NB4 (cell line): Measurements from ENCODE around the gene SLC48A1.

ENCODE experiments used
- DNase-seq: peaks from one replicate; pipeline ENCODE4 v3.0.0; 2010; ENCODE audit warnings: low read depth
- H3K4me3 ChIP-seq: one replicate; pipeline ENCODE4 v1.5.1; 2011; ENCODE audit warnings: mild to moderate bottlenecking, low read depth, low read length, moderate library complexity
- MAX ChIP-seq: IDR thresholded peaks from 2 replicates; pipeline ENCODE4 v1.6.1; 2011; ENCODE audit warnings: low read depth, low read length
- MYC ChIP-seq: IDR thresholded peaks from 2 replicates; pipeline ENCODE4 v1.6.1; 2011; ENCODE audit warnings: low read depth, low read length
- POLR2A ChIP-seq: IDR thresholded peaks from 2 replicates; pipeline ENCODE4 v1.6.1; 2011; ENCODE audit warnings: mild to moderate bottlenecking; ENCODE audit not compliant: insufficient read length; ENCODE audit errors: extremely low read depth
- TF ChIP-seq, protein P1 (sequence below): IDR thresholded peaks from one replicate; pipeline ENCODE4 v1.5.1; 2012; ENCODE audit warnings: low read depth, low read length

The SLC48A1 gene

DNA sequence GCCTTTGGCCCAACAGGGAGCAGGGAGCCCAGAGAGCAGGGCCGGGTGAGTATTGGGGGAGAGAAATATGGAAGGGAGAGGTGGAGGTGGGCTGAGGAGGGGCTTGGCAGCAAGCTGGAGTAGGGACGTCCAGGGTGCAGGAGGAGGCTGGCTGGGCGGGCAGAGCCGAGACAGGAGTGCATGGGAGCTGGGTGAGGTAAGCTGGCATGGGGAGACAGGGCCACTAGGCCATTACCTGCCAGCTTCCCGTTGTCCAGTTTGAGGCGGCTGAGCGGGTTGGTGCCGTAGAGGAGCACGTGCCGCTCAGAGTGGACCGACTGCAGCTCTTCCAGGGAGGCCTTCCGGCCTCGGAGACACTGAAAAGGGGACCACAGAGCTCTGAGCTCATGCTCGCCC, 18.3 kb downstream of the SLC48A1 start:
- H3K4me3 ChIP-seq, result no peak overlapping the region
- DNase-seq, result no peak
- no peak for TF ChIP-seq MAX
- TF ChIP-seq, protein P1, sequence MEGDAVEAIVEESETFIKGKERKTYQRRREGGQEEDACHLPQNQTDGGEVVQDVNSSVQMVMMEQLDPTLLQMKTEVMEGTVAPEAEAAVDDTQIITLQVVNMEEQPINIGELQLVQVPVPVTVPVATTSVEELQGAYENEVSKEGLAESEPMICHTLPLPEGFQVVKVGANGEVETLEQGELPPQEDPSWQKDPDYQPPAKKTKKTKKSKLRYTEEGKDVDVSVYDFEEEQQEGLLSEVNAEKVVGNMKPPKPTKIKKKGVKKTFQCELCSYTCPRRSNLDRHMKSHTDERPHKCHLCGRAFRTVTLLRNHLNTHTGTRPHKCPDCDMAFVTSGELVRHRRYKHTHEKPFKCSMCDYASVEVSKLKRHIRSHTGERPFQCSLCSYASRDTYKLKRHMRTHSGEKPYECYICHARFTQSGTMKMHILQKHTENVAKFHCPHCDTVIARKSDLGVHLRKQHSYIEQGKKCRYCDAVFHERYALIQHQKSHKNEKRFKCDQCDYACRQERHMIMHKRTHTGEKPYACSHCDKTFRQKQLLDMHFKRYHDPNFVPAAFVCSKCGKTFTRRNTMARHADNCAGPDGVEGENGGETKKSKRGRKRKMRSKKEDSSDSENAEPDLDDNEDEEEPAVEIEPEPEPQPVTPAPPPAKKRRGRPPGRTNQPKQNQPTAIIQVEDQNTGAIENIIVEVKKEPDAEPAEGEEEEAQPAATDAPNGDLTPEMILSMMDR, result no peak
- TF ChIP-seq POLR2A, result no peak

DNA sequence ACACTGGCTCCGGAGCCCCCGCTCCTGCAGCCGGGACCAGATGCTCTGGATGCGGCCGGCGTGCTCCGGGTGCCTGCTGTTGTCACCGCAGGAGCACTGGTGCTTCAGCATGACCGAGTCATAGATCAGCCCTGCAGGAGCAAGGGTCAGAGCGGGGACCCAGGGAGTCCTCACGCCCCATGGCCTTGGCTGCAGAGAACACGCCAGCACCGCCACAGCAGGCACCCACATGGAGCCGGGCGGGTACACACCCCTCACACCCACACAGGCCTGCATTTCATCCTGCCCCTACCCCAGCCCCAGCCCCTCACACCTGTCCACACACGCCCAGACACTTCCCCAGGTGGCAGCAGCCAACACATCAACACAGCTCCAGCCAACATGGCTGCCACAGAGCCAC, 18.8 kb downstream of the SLC48A1 start:
- TF ChIP-seq MYC (no peak), MAX (no peak), POLR2A (no peak)
- TF ChIP-seq, protein P1, result no peak
- H3K4me3 ChIP-seq, result no peak overlapping the region
- no peak for DNase-seq

DNA sequence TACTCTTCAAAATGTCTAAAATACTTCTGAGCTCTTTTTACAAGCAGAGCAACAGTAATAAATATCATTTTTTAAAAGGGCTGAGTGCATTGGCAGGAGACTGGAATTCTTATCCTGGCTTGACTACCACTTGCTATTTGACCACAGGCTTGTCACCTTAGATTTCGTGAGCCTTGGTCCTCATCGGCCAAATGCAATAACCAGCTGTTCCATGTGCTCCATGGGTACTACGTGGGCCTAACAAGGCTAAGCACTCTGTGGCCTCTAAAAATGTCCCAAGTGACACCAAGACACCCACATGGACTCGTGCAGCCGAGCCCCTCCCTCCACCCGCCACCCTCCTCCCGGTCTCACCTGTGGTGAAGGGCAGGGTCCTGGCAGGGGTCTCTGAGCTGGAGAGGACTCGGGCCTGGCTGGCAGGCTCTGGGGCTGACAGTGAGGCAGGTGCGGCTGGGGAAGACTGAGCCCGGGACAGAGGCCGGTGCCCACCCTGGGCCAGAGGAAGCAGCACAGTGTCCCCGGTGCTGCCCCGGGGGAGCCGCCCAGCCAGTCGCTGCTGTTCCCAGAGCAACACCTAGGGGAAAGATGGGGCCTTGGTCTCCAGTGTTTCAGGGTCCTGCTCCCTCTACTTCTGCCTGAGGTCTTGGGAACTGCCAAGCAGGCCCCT, 20.1 kb downstream of the SLC48A1 start:
- H3K4me3 ChIP-seq, result no peak overlapping the region
- DNase-seq, result no peak
- TF ChIP-seq, protein P1, result no peak
- TF ChIP-seq MAX, result no peak
- no peak for TF ChIP-seq POLR2A
- TF ChIP-seq MYC, result no peak

- no peak for DNase-seq
- TF ChIP-seq MAX, result no peak
- TF ChIP-seq, protein P1, result no peak
- TF ChIP-seq MYC, result no peak
- TF ChIP-seq POLR2A, result no peak
Observed at GRCh38 chr12:47794679-47795078, 21.6 kb downstream of the SLC48A1 start.

DNA sequence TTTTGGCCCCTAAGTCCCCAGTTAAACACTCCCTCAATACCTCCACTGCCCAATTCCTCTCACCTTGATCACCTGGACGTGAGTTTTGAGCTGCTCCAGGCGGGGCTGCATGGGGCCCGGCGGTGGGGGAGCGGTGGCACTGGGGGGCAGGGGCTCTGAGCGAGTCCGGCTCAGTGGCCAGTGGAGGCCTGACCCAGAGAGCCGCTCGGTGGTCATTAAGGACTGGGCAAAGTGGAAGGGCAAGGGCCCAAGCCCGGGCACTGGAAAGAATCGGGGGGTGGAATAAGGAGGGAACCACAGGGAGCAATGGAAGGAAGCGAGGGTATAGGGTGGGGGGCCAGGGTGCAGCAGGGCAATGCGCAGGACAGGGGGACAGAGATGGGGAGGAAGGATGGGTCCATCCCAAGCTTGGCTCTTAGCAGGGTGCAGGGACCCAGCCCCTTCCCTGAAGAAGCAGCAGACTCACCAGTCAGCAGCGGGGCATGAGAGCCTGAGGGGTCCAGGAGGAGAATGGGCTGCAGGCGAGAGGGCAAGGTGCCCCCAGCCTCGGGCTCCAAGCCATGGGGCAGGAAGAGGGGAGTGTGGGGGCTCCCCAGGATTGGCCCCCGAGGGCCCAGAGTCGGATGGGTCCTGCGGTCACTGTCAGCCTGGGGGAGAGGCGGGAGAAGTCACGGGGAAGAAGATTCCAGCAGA, 22.2 kb downstream of the SLC48A1 start:
- no peak for DNase-seq
- H3K4me3 ChIP-seq, result no peak overlapping the region
- TF ChIP-seq MAX (no peak), POLR2A (no peak), MYC (no peak)
- TF ChIP-seq, protein P1, result no peak

More at GRCh38 chr12:47794679-47795078, 21.6 kb downstream of the SLC48A1 start:
- no peak overlapping the region for H3K4me3 ChIP-seq
